Natural killer cell treated with Interleukin-12 subunit alpha and Interleukin-12 subunit beta and Interleukin-15 and Interleukin-18, amount 100 ng/mL, for 72 hours (primary cell): ENCODE measurements around the gene UCP3. TPM values are rescaled to one million over a fixed set of nuclear protein-coding genes. Genes with fewer than 3 reads are reported as not detected.
A peak's percentile ranks its signal among the peaks of the same experiment; 100 is the strongest.

Source experiments
- ATAC-seq, 2 donors: fragments of 150-1000 bp; cut with Tn5 transposase in 1 of 2; sonication (Bioruptor Pico), chemical (Tn5 transposase) in 1 of 2; 2 replicates each; pipeline ENCODE4 v1.10.0; 2021
- DNase-seq: peaks from one replicate; pipeline ENCODE4 v3.0.0; 2022; ENCODE audit warnings: low spot score
- H3K27ac Mint-ChIP-seq, 2 donors: 1 replicate in 1 of 2; 2 replicates in 1 of 2; pipeline ENCODE4 v1.8.0; 2022; ENCODE audit warnings: mixed read lengths in 2 of 2, mild to moderate bottlenecking in 1 of 2, moderate library complexity in 1 of 2
- H3K27me3 Mint-ChIP-seq, 2 donors: 1 replicate in 1 of 2; 2 replicates in 1 of 2; pipeline ENCODE4 v1.8.0; 2022; ENCODE audit warnings: mixed read lengths in 2 of 2
- H3K36me3 Mint-ChIP-seq: one replicate; pipeline ENCODE4 v1.8.0; 2022; ENCODE audit warnings: mixed read lengths
- H3K4me1 Mint-ChIP-seq, 2 donors: 1 replicate in 1 of 2; 2 replicates in 1 of 2; pipeline ENCODE4 v1.8.0; 2022; ENCODE audit warnings: low read depth in 2 of 2, mixed read lengths in 2 of 2, mild to moderate bottlenecking in 1 of 2
- H3K4me3 Mint-ChIP-seq: one replicate; pipeline ENCODE4 v1.8.0; 2022; ENCODE audit warnings: mixed read lengths
- H3K9me3 Mint-ChIP-seq: 2 replicates; pipeline ENCODE4 v1.8.0; 2022; ENCODE audit warnings: mixed read lengths
- total RNA-seq, 2 donors: library from RNA; stranded (reverse); gene quantifications; one replicate each; pipeline ENCODE4 v1.2.3, GENCODE V29; 2022

The UCP3 gene
- total RNA-seq, 2 donors from 2014 or later = 5.2 to 7.2 TPM

- Mint-ChIP-seq H3K27me3 (no peaks in the 10 kb centered on the region), H3K36me3 (peaks cover 21% of the 10 kb centered on the region), H3K4me1 (peaks cover 39 to 41% of the 10 kb centered on the region in 2 donors), H3K4me3 (peak overlapping the region; percentile 95), H3K9me3 (no peaks in the 10 kb centered on the region), H3K27ac (peak overlapping the region; percentile 95 to 97)
- no peak for DNase-seq
- ATAC-seq = no peak
Measured at GRCh38 chr11:73983741-73984538, 24.9 kb downstream of the UCP3 start.

DNA sequence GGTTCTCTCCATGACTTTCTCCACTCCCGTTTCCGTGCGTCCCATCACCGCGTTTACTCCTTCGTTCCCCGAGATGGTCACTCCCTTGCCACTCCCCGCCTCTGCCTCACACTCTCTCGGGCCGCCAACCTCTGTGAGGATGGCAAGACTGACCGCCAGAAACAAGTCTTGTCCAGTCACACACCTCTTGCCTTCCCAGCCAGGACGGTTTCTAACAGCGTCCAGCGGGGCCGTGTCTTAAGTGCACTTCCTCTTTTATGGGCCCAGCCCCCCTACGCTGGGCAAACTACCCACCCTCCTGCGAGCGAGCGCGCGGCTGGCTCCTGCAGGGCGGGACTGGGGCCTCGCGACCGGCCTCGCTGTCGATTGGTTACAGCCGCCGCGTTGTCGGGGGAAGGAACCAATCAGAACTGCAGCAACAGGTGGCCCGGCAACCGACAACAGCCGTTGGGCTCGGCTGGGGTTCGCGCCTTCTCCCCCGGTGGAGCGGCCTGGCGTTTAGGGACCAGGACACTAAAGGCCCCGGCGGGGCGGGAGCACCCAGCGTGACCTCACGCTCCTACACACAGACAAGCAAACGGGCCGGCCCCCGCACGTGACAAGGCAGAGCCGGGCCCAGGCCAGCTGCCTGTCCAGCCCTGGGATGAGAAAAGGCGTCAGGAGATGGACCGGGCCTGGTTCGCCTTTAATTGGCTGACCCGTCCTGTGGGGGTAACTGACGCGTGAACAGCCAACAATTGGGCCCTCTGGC lies 25.7 kb downstream of the UCP3 start:
- H3K9me3 Mint-ChIP-seq = no peaks in the 10 kb centered on the region
- DNase-seq (peak; percentile 96), ATAC-seq (peak; percentile 92 to 94)
- H3K4me1 Mint-ChIP-seq = peaks cover 47 to 48% of the 10 kb centered on the region in 2 donors
- no peaks in the 10 kb centered on the region for H3K27me3 Mint-ChIP-seq
- H3K36me3 Mint-ChIP-seq = peaks cover 25% of the 10 kb centered on the region
- H3K27ac Mint-ChIP-seq = peak overlapping the region; percentile 95 to 97
- H3K4me3 Mint-ChIP-seq = peak overlapping the region; percentile 95

DNA sequence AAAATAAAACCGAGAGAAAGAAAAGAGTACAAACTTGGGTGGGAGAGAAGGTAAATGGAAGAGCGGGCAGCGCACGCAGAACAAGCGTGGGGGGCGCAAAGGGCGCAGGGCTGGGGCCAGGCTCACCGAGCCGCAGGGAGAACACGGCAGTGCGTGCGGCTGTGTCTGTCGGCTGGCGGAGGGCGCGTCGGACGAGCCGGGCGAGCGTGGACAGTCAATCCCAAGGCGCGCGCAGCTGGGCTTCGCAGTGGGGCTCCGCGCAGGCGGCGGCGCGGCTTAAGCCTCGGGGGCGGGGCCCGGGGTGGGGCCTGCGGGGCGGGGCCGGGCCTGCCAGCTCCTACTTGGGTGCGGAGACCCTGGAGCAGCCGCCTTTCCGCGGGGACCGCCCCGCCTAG lies 26.3 kb downstream of the UCP3 start, which contains the start of gene UCP2:
UCP2 (minus strand) TSS at position 249 of the 395 bp plus-strand sequence. CDS start 4,465 bp downstream, outside the sequence.
- H3K9me3 Mint-ChIP-seq = no peaks in the 10 kb centered on the region
- H3K27ac Mint-ChIP-seq = peak within 1 kb of the TSS; percentile 95 to 97
- DNase-seq (peak; percentile 89), ATAC-seq (peak; percentile 88 to 91)
- H3K4me1 Mint-ChIP-seq = peaks cover 50 to 52% of the 10 kb centered on the region in 2 donors
- peak within 1 kb of the TSS; percentile 95 for H3K4me3 Mint-ChIP-seq
- no peaks in the 10 kb centered on the region for H3K27me3 Mint-ChIP-seq
- H3K36me3 Mint-ChIP-seq = peaks cover 25% of the 10 kb centered on the region

- DNase-seq = no peak
- Mint-ChIP-seq H3K27me3 (no peaks in the 10 kb centered on the region), H3K27ac (peak overlapping the region; percentile 95 to 97), H3K36me3 (peaks cover 33% of the 10 kb centered on the region), H3K4me3 (peak overlapping the region; percentile 95), H3K9me3 (no peaks in the 10 kb centered on the region), H3K4me1 (peaks cover 61 to 66% of the 10 kb centered on the region in 2 donors)
- no peak for ATAC-seq
Measured at GRCh38 chr11:73981051-73981805, 27.7 kb downstream of the UCP3 start.

DNA sequence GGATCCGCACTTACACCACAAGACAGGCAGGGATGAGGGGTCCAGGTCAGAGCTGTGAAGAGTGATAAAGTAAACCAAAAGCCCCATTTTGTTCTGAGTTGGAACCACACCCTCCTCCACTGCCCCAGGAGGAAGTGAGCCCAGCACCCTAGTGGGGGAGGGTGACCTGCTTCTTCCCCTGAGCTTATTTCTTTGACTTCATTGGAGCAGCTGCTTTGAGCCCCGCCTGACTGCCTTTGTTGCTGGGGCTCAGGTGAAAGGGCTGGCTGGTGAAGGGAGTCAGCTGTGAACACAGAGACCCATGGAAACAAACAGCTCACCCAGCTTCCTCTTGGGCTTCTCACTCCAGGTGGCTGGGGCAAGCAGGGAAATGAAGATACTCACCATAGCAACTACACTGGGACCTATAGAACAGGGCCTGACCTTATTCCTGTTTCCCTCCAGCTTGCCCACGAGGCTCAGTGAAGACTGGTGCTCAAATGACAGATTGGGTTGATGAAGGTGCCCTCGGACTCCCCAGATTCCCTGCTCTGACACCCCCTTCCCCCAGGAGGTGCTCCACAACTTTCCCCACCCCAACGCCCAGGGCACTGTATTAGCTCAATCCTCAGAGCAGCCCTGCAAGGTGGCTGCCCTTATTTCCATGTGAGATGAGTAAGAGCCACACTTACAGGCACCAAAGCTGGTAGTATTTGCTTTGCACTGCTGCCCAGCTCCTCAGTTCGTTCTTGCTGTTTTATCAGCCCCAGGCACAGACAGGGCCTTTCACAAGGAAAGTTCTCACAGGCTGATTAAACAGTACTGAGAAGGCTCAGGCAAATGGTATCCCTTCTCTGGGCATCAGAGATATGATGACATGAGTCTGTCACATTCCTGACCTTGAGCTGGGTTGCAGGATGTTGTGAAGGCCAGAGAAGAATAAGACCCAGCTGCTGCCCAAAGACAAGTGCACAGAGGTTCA lies 28.6 kb downstream of the UCP3 start:
- H3K4me1 Mint-ChIP-seq = peaks cover 64 to 72% of the 10 kb centered on the region in 2 donors
- DNase-seq (peak; percentile 77), ATAC-seq (peak in 1 of 2 donors; percentile 36)
- H3K9me3 Mint-ChIP-seq = no peaks in the 10 kb centered on the region
- H3K27ac Mint-ChIP-seq = peak overlapping the region; percentile 95 to 97
- peak overlapping the region; percentile 95 for H3K4me3 Mint-ChIP-seq
- peaks cover 37% of the 10 kb centered on the region for H3K36me3 Mint-ChIP-seq
- no peaks in the 10 kb centered on the region for H3K27me3 Mint-ChIP-seq

DNA sequence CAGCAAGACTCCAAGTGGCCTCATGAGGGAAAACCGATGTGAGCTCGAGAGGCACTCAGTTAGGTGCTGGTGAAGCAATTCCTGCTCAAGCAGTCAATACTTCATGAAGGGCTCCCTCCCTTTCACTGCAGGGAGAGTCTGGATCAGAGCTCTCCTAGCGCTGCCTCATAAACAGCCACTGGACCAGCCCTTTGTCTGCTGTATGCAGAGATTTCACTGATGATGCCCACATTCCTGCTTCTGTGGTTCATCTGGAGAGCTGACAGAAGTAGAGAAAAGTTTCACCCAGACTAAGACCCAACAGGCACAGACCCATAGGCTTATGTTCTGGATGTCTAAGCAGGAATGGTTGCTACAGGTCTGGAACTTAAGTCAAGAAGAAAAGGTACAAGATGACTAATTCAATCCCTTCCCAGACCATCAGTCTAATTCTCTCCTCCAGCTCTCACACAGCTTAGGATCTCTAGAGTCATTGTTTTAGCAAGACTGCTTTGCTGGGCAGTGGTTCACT lies 30.3 kb downstream of the UCP3 start:
- ATAC-seq = no peak
- peaks cover 46% of the 10 kb centered on the region for H3K36me3 Mint-ChIP-seq
- no peaks in the 10 kb centered on the region for H3K27me3 Mint-ChIP-seq
- peak overlapping the region; percentile 95 for H3K4me3 Mint-ChIP-seq
- peak overlapping the region; percentile 95 to 97 for H3K27ac Mint-ChIP-seq
- peaks cover 74 to 80% of the 10 kb centered on the region in 2 donors for H3K4me1 Mint-ChIP-seq
- no peaks in the 10 kb centered on the region for H3K9me3 Mint-ChIP-seq
- DNase-seq = no peak

GRCh38 chr11:73977856-73978519 lies 30.9 kb downstream of the UCP3 start:
- Mint-ChIP-seq H3K36me3 (peaks cover 46% of the 10 kb centered on the region), H3K27me3 (no peaks in the 10 kb centered on the region), H3K27ac (peak overlapping the region; percentile 95 to 97), H3K9me3 (no peaks in the 10 kb centered on the region), H3K4me3 (peak overlapping the region; percentile 95), H3K4me1 (peaks cover 70 to 78% of the 10 kb centered on the region in 2 donors)
- ATAC-seq (no peak), DNase-seq (no peak)

- ATAC-seq (no peak), DNase-seq (no peak)
- Mint-ChIP-seq H3K4me3 (peak overlapping the region; percentile 95), H3K9me3 (no peaks in the 10 kb centered on the region), H3K4me1 (peaks cover 75 to 77% of the 10 kb centered on the region in 2 donors), H3K27ac (peak overlapping the region; percentile 95 to 97), H3K36me3 (peaks cover 38% of the 10 kb centered on the region), H3K27me3 (no peaks in the 10 kb centered on the region)
Measured at GRCh38 chr11:73976451-73977151, 32.3 kb downstream of the UCP3 start.

- H3K4me3 Mint-ChIP-seq = peak overlapping the region; percentile 59
- peaks cover 69% of the 10 kb centered on the region in 2 donors for H3K4me1 Mint-ChIP-seq
- peaks cover 28% of the 10 kb centered on the region for H3K36me3 Mint-ChIP-seq
- DNase-seq (no peak), ATAC-seq (no peak)
- no peaks in the 10 kb centered on the region for H3K9me3 Mint-ChIP-seq
- no peaks in the 10 kb centered on the region for H3K27me3 Mint-ChIP-seq
- peak overlapping the region; percentile 95 to 97 for H3K27ac Mint-ChIP-seq
Measured at GRCh38 chr11:73975479-73975757, 33.5 kb downstream of the UCP3 start.

DNA sequence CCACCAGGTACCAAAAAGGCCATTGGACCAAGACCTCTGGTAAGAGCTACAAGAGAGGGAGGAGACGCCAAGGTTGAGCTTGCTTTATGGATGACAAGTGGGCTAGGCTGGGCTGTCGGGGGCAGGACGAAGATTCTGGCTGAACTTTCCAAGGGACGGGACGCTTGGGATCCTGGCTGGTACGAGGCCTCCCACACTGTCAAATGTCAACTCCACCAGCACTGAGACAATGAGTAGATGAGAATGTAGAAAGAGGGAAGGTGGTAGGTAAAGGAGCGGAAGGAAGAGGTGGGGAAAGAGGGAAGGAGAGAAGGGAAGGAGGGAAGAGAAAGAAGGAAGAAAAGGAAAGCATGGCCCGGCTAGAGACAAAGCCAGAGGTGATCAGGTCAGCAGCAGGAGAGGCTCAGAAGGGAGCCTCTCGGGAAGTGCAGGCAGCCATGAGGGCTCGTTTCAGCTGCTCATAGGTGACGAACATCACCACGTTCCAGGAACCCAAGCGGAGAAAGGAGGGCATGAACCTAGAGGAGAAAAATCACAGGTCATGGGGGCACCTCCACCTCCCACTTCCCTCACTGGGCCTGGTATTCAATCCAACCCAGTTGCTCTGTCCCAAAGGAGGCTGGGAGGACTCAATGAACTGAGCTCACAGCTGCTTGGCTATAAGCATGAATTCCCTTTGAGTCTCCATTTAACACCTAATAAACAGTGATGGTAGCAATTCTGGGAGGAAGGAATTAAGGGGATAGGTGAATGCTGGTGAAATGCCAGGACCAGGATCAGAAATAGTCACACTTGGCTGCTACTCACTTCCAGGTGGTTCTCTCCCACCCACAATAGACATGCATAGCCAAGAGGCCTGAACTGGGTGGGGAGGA lies 34.0 kb downstream of the UCP3 start:
- Mint-ChIP-seq H3K9me3 (no peaks in the 10 kb centered on the region), H3K4me3 (peak overlapping the region; percentile 59), H3K4me1 (peaks cover 68 to 69% of the 10 kb centered on the region in 2 donors), H3K27me3 (no peaks in the 10 kb centered on the region), H3K27ac (peak overlapping the region; percentile 95 to 97), H3K36me3 (peaks cover 28% of the 10 kb centered on the region)
- ATAC-seq = no peak
- no peak for DNase-seq
